ENCODE data around the gene ZNF138. TPM values are rescaled to one million over a fixed set of nuclear protein-coding genes. Genes with fewer than 3 reads are reported as not detected.
A peak's percentile ranks its signal among the peaks of the same experiment; 100 is the strongest.

ZNF138 gene
- total RNA-seq, 1 experiment from 2014 or later: 25.6 TPM

- Mint-ChIP-seq H3K27me3 (ENCODE audit: low read depth) (peaks cover 28% of the 10 kb centered on the region), H3K36me3 (ENCODE audit: insufficient read depth in 1 of 3, low read depth in 3 of 3) (peaks cover 0 to 10% (median 4%) of the 10 kb centered on the region in 3 experiments; a peak in 4 of 7 replicates), H3K4me1 (no peaks in the 10 kb centered on the region), H3K9me3 (peaks cover 86 to 88% of the 10 kb centered on the region in 2 experiments), H3K4me3 (no peak overlapping the region), H3K27ac (no peak overlapping the region)
- H3K14ac ChIP-seq (ENCODE audit: insufficient read depth, low read length): no peak overlapping the region
- no peak overlapping the region for H2BK5ac ChIP-seq (ENCODE audit: insufficient read length, low read length)
- H3K56ac ChIP-seq (ENCODE audit: insufficient read length, low read depth, low read length): no peak overlapping the region
- H3T11ph ChIP-seq (ENCODE audit: low read length): no peak overlapping the region
- H3K27ac ChIP-seq (ENCODE audit: insufficient read length, low read depth, low read length): no peak overlapping the region
- H3K23me2 ChIP-seq (ENCODE audit: insufficient read length, low read depth, low read length, poor library complexity, severe bottlenecking): no peaks in the 10 kb centered on the region
- no peak overlapping the region for H2AK5ac ChIP-seq (ENCODE audit: insufficient read length, low read length)
- H3K4me2 ChIP-seq (ENCODE audit: insufficient read depth, insufficient read length, low read length): no peak overlapping the region
- H3K4me1 ChIP-seq (ENCODE audit: insufficient read depth, low read length): no peaks in the 10 kb centered on the region
- WGBS (ENCODE audit: extremely low coverage, insufficient read length, low lambda C conversion rate): no CpG with 5 or more reads among the region's 32 CpGs
- no peak overlapping the region for H3K18ac ChIP-seq (ENCODE audit: insufficient read length, low read depth, low read length)
- H4K20me1 ChIP-seq (ENCODE audit: control insufficient read depth, insufficient read depth, insufficient read length): no peaks in the 10 kb centered on the region
- no peak overlapping the region for H4K91ac ChIP-seq (ENCODE audit: insufficient read length, low read depth, low read length)
- peaks cover 4% of the 10 kb centered on the region for H3K9me3 ChIP-seq (ENCODE audit: control insufficient read depth, low read depth, low read length)
- no peak overlapping the region for H4K5ac ChIP-seq (ENCODE audit: insufficient read length, low read depth, low read length)
- H2AFZ ChIP-seq (ENCODE audit: low read length): no peak overlapping the region
- no peak overlapping the region for H2BK15ac ChIP-seq (ENCODE audit: low read depth, low read length)
- H3K79me1 ChIP-seq (ENCODE audit: insufficient read depth, low read depth, low read length, poor library complexity, severe bottlenecking): no peaks in the 10 kb centered on the region
- H2BK120ac ChIP-seq (ENCODE audit: low read depth, low read length, poor library complexity, severe bottlenecking): no peak overlapping the region
- peak; percentile 14 for DNase-seq
- H2BK20ac ChIP-seq (ENCODE audit: low read depth, low read length, poor library complexity, severe bottlenecking): no peak overlapping the region
- H4K8ac ChIP-seq (replicated peaks; ENCODE audit: insufficient read length, low read depth, low read length): no peak overlapping the region
- no peak overlapping the region for H3K23ac ChIP-seq (ENCODE audit: insufficient read length, low read depth, low read length)
- no peak for TF ChIP-seq CTCF (conservative IDR thresholded peaks at IDR 0.05)
- no peaks in the 10 kb centered on the region for H3K79me2 ChIP-seq (ENCODE audit: insufficient read depth, low read length)
- no peak overlapping the region for H3K9ac ChIP-seq (ENCODE audit: extremely low read depth, insufficient read length, low read length)
- H3K4ac ChIP-seq (ENCODE audit: low read depth, low read length): no peak overlapping the region
- H2BK12ac ChIP-seq (ENCODE audit: insufficient read length, low read depth, low read length): no peak overlapping the region
- no peaks in the 10 kb centered on the region for H3K27me3 ChIP-seq (ENCODE audit: insufficient read depth, low read length)
Observed at GRCh38 chr7:64869912-64870562, 75.8 kb downstream of the ZNF138 start.

Measured in H9 (cell line).